NCI-H526 (cell line): ENCODE measurements around the gene TRIM49B.
"Not testable (repeated sequence)": the region's sequence is repeated elsewhere in the genome, so short reads cannot be mapped to it uniquely, and the experiment has no call there.

Experiments
- DNase-seq, 2 experiments: peaks; one replicate each; lab custom pipeline; 2025; lab: John Stamatoyannopoulos, UW

The TRIM49B gene

DNA sequence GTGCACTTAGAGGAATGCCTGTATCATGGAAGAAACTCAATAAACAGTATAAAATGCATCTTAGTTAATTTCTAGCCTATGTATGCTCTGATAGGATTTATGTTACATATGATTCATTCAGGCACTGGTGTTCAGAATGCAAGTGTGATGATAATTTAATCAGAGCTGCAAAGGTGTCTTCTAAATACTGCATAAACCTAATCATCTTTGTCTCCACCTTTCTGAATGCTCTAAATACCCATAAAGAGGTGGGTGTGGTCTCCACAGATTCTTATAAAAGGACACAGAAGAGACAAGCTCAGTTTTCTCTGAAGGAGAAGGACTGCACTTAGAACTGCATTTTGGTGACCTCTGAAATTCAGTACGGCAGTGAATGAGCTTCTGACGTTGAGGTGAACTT lies at the start of gene TRIM49B:
TRIM49B (plus strand) TSS at position 301 of the 400 bp plus-strand sequence. CDS start 2,777 bp downstream, outside the sequence.
- DNase-seq = not testable (repeated sequence)

- not testable (repeated sequence) for DNase-seq
Measured at GRCh38 chr11:48983785-48984184, 44.8 kb upstream of the TRIM49B start, which contains the start of gene TRIM51G. TRIM51G (minus strand) TSS chr11:48983885; CDS start chr11:48981695, 2,190 bp downstream.

GRCh38 chr11:49048229-49048628 lies 19.6 kb downstream of the TRIM49B start:
- not testable (repeated sequence) for DNase-seq

- not testable (repeated sequence) for DNase-seq
Measured at GRCh38 chr11:49049821-49050220, 21.2 kb downstream of the TRIM49B start.

- not testable (repeated sequence) for DNase-seq
Measured at GRCh38 chr11:49059012-49059411, 30.4 kb downstream of the TRIM49B start, which contains the start of gene TRIM64C. TRIM64C (minus strand) TSS chr11:49059112; CDS start chr11:49059112, 0 bp downstream.

- not testable (repeated sequence) for DNase-seq
Measured at GRCh38 chr11:49069897-49070296, 41.3 kb downstream of the TRIM49B start.
